Measurements from ENCODE around the gene ST6GALNAC6. TPM values are rescaled to one million over a fixed set of nuclear protein-coding genes. Genes with fewer than 3 reads are reported as not detected.

Gene ST6GALNAC6
- total and polyA plus RNA-seq, 2 of the 8 experiments (the other 6 are each of a cell fraction or from before 2014, with no cell fraction given): 43.7 to 64.4 TPM

DNA sequence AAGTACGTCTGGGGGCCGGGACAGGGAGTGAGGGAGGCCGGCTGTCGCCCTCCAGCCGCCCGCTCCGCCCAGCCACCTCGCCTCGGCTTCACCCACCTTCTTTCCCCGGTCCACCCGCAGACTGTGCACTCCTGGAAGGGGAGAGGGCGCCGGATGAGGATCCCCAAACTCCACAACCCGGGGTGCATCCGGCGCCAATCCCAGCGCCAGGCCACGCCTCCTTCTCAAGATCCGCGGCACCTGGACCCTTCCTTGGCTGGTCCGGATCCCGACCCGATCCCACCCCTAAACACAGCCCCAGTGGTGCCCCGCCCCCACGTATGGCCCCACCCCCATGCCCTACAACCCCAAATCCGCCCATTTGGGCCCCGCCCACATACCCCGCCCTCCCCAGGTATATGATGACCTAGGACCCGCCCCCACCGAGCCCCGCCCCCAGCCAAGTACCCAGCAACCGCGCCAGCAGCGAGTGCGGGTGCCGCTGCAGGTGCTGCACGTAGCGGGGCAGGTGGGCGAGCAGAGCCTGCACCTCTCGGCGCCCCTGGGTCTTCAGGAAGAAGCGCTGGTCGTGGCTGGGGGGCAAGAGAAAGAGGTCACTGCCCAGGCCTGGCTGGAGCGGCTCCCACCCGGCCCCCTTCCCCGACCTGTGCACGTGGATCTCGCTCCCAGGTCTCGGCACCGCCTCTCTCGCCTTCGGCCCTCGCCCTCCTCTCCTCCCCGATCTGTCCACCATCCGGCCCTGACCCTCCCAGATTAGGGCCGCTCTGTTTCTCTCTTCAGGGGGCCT lies 28.0 kb upstream of the ST6GALNAC6 start (continued):
- peak; percentile 28; the same call in 1 of the 2 replicates for TF ChIP-seq PHF8 (conservative IDR thresholded peaks at IDR 0.05; ENCODE audit: low read depth, low read length)
- TF ChIP-seq SAP30 (IDR thresholded peaks at IDR 0.05; ENCODE audit: insufficient read depth, insufficient replicate concordance, low read length): no peak
- TF ChIP-seq KDM5A (IDR thresholded peaks at IDR 0.05; ENCODE audit: low read length): no peak
- no peak for TF ChIP-seq NRF1 (IDR thresholded peaks at IDR 0.05; ENCODE audit: low read depth, low read length)
- no peak for TF ChIP-seq BCL11A (IDR thresholded peaks at IDR 0.05; ENCODE audit: low read depth in 2 of 2, low read length in 2 of 2)
- TF ChIP-seq RAD21 (IDR thresholded peaks at IDR 0.05 in 1 of 2, conservative IDR thresholded peaks at IDR 0.05 in 1 of 2; ENCODE audit: low read depth in 2 of 2, low read length in 2 of 2): no peak
- no peak; the same call in 1 of the 2 replicates for TF ChIP-seq SP1 (IDR thresholded peaks at IDR 0.05; ENCODE audit: low read depth, low read length)
- no peak for TF ChIP-seq SP4 (IDR thresholded peaks at IDR 0.05; ENCODE audit: low read length)
- no peak for TF ChIP-seq CBX5 (IDR thresholded peaks at IDR 0.05; ENCODE audit: low read depth, low read length)
- TF ChIP-seq HDAC2 (IDR thresholded peaks at IDR 0.05; ENCODE audit: borderline replicate concordance in 1 of 2, low read depth in 2 of 2, low read length in 2 of 2): peak in 1 of 2 experiments; percentile 14; a peak in 1 of 4 replicates
- TF ChIP-seq EZH2 (IDR thresholded peaks at IDR 0.05; ENCODE audit: low read depth, low read length, severe bottlenecking): no peak
- TF ChIP-seq GABPA (IDR thresholded peaks at IDR 0.05; ENCODE audit: borderline replicate concordance, insufficient read depth, low read length): no peak
- TF ChIP-seq, protein P1, sequence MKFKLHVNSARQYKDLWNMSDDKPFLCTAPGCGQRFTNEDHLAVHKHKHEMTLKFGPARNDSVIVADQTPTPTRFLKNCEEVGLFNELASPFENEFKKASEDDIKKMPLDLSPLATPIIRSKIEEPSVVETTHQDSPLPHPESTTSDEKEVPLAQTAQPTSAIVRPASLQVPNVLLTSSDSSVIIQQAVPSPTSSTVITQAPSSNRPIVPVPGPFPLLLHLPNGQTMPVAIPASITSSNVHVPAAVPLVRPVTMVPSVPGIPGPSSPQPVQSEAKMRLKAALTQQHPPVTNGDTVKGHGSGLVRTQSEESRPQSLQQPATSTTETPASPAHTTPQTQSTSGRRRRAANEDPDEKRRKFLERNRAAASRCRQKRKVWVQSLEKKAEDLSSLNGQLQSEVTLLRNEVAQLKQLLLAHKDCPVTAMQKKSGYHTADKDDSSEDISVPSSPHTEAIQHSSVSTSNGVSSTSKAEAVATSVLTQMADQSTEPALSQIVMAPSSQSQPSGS (IDR thresholded peaks at IDR 0.05; ENCODE audit: low read length): no peak
- no peak for TF ChIP-seq BRCA1 (IDR thresholded peaks at IDR 0.05; ENCODE audit: low read depth, low read length)
- no peak for TF ChIP-seq YY1 (IDR thresholded peaks at IDR 0.05; ENCODE audit: low read depth, low read length)
- TF ChIP-seq, protein P2, sequence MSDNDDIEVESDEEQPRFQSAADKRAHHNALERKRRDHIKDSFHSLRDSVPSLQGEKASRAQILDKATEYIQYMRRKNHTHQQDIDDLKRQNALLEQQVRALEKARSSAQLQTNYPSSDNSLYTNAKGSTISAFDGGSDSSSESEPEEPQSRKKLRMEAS (IDR thresholded peaks at IDR 0.05): peak; percentile 66
- TF ChIP-seq RXRA (IDR thresholded peaks at IDR 0.05; ENCODE audit: insufficient read depth, low read depth, low read length): no peak
- TF ChIP-seq SP2 (IDR thresholded peaks at IDR 0.05; ENCODE audit: low read length): no peak
- TF ChIP-seq SIX5 (IDR thresholded peaks at IDR 0.05; ENCODE audit: low read depth, low read length): no peak
- TF ChIP-seq CHD1 (IDR thresholded peaks at IDR 0.05; ENCODE audit: low read depth, low read length): no peak
- no peak for TF ChIP-seq SUZ12 (IDR thresholded peaks at IDR 0.05; ENCODE audit: low read length)
- TF ChIP-seq CBX8 (IDR thresholded peaks at IDR 0.05; ENCODE audit: borderline replicate concordance, low read depth, low read length): no peak
